Measurements from ENCODE around the gene MTARC2. TPM values are rescaled to one million over a fixed set of nuclear protein-coding genes. Genes with fewer than 3 reads are reported as not detected.

The MTARC2 gene
- polyA plus RNA-seq, 1 of the 3 experiments (the other 2 are of a cell fraction): 6.1 TPM

GRCh38 chr1:220776720-220777326 is 28.7 kb downstream of the MTARC2 start:
- H3K9me2 ChIP-seq: no peaks in the 10 kb centered on the region
- H4K20me1 ChIP-seq (ENCODE audit: insufficient read depth): no peaks in the 10 kb centered on the region
- WGBS (ENCODE audit: low lambda C conversion rate): 50% methylated on average over 11 of the region's 19 CpGs
- no peak overlapping the region for H3K4me2 ChIP-seq
- H3K27me3 ChIP-seq (ENCODE audit: insufficient read depth): no peaks in the 10 kb centered on the region
- H3K9me3 ChIP-seq: no peaks in the 10 kb centered on the region
- peak; percentile 84 for DNase-seq
- TF ChIP-seq TEAD4 (IDR thresholded peaks at IDR 0.05; ENCODE audit: borderline replicate concordance, insufficient read depth) (no peak), SMC3 (IDR thresholded peaks at IDR 0.05; ENCODE audit: low read depth, low read length) (peak; percentile 92), EP300 (IDR thresholded peaks at IDR 0.05; ENCODE audit: borderline replicate concordance in 1 of 2, low read depth in 1 of 2, low read length in 1 of 2) (no peak), CHD2 (IDR thresholded peaks at IDR 0.05; ENCODE audit: low read length, partially characterized antibody) (no peak), CTCF (IDR thresholded peaks at IDR 0.05) (peak; percentile 97), ZBTB33 (IDR thresholded peaks at IDR 0.05; ENCODE audit: borderline replicate concordance, low read depth) (no peak), RAD21 (IDR thresholded peaks at IDR 0.05; ENCODE audit: low read length) (peak; percentile 96)
- H3K27ac ChIP-seq (ENCODE audit: low read depth in 2 of 2, low read length in 1 of 2): no peak overlapping the region
- no peaks in the 10 kb centered on the region for H3K79me2 ChIP-seq (ENCODE audit: insufficient read depth)
- POLR2A ChIA-PET: interaction anchor here (1.0 kb wide), 1 partner anchor 10 kb away, joined by 3 read pairs; the partner anchor contains the start of gene MTARC1
- H3K4me1 ChIP-seq (ENCODE audit: control insufficient read depth in 1 of 2, insufficient read depth in 2 of 2, low read depth in 1 of 2, low read length in 1 of 2): no peaks in the 10 kb centered on the region
- H3K4me3 ChIP-seq (ENCODE audit: low read depth in 2 of 2, low read length in 1 of 2): peak overlapping the region in 1 of 2 experiments; percentile 41; a peak in 1 of 4 replicates
- peaks cover 0 to 2% of the 10 kb centered on the region in 2 experiments for H3K36me3 ChIP-seq (replicated peaks in 1 of 2; ENCODE audit: control insufficient read depth in 1 of 2, insufficient read depth in 2 of 2, low read length in 1 of 2)
- H3F3A ChIP-seq (replicated peaks; ENCODE audit: insufficient read depth): no peaks in the 10 kb centered on the region
- no peak overlapping the region for H3K9ac ChIP-seq
- CTCF ChIA-PET: interaction anchor here (0.5 to 5.3 kb wide), 73 partner anchors 9 to 801 kb away, joined by 3 to 59 read pairs (median 5); partner anchors contain the start of genes C1orf115, MTARC1 and MTARC2
- H2AFZ ChIP-seq (ENCODE audit: low read depth): no peak overlapping the region

GRCh38 chr1:220783453-220783852 is 35.3 kb downstream of the MTARC2 start:
- no peaks in the 10 kb centered on the region for H3K9me2 ChIP-seq
- ChIA-PET POLR2A (no interaction called here), CTCF (interaction anchor here (0.6 to 2.1 kb wide), 6 partner anchors 15 to 593 kb away, joined by 3 to 6 read pairs (median 4); no protein-coding TSS in a partner anchor)
- 81% methylated on average over 3 of the region's 3 CpGs for WGBS (ENCODE audit: low lambda C conversion rate)
- no peak overlapping the region for H3K4me2 ChIP-seq
- peaks cover 0 to 18% of the 10 kb centered on the region in 2 experiments; a peak in 2 of 4 replicates for H3K4me1 ChIP-seq (ENCODE audit: control insufficient read depth in 1 of 2, insufficient read depth in 2 of 2, low read depth in 1 of 2, low read length in 1 of 2)
- H3F3A ChIP-seq (replicated peaks; ENCODE audit: insufficient read depth): no peaks in the 10 kb centered on the region
- no peaks in the 10 kb centered on the region for H4K20me1 ChIP-seq (ENCODE audit: insufficient read depth)
- no peaks in the 10 kb centered on the region for H3K9me3 ChIP-seq
- no peak for DNase-seq
- H3K4me3 ChIP-seq (ENCODE audit: low read depth in 2 of 2, low read length in 1 of 2): no peak overlapping the region
- H3K36me3 ChIP-seq (replicated peaks in 1 of 2; ENCODE audit: control insufficient read depth in 1 of 2, insufficient read depth in 2 of 2, low read length in 1 of 2): peaks cover 0 to 18% of the 10 kb centered on the region in 2 experiments
- H3K27ac ChIP-seq (ENCODE audit: low read depth in 2 of 2, low read length in 1 of 2): no peak overlapping the region
- no peaks in the 10 kb centered on the region for H3K27me3 ChIP-seq (ENCODE audit: insufficient read depth)
- TF ChIP-seq GATA2 (CRISPR knock-in tag; IDR thresholded peaks at IDR 0.05): peak; percentile 30; the same call in 1 of the 2 replicates
- no peak for TF ChIP-seq GABPA (IDR thresholded peaks at IDR 0.05; ENCODE audit: low read depth)
- TF ChIP-seq SIN3A (IDR thresholded peaks at IDR 0.05; ENCODE audit: borderline replicate concordance, low read depth, low read length): no peak
- H3K79me2 ChIP-seq (ENCODE audit: insufficient read depth): no peaks in the 10 kb centered on the region
- no peak overlapping the region for H2AFZ ChIP-seq (ENCODE audit: low read depth)
- H3K9ac ChIP-seq: no peak overlapping the region
